ENCODE results near the gene CAMKMT.

DNA sequence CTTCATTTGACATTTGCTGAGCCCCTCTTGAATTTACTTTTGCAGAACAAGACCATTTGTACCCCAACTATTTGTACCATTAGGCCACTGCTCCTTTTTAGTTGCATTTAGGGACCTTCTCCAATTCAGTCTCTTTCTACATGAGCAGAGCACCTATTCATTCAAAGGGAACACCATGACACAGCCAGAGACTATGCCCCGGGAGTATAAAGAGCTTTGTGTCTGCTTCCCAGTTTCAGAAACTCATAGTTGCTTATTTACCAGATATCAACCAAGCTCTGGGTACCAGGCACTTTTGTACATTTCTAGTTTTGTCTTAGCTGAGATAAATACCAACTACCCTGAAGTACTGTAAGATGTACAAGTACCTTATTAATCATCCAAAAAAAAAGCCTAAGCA, 310.7 kb downstream of the CAMKMT start:
- TF ChIP-seq, protein P1, sequence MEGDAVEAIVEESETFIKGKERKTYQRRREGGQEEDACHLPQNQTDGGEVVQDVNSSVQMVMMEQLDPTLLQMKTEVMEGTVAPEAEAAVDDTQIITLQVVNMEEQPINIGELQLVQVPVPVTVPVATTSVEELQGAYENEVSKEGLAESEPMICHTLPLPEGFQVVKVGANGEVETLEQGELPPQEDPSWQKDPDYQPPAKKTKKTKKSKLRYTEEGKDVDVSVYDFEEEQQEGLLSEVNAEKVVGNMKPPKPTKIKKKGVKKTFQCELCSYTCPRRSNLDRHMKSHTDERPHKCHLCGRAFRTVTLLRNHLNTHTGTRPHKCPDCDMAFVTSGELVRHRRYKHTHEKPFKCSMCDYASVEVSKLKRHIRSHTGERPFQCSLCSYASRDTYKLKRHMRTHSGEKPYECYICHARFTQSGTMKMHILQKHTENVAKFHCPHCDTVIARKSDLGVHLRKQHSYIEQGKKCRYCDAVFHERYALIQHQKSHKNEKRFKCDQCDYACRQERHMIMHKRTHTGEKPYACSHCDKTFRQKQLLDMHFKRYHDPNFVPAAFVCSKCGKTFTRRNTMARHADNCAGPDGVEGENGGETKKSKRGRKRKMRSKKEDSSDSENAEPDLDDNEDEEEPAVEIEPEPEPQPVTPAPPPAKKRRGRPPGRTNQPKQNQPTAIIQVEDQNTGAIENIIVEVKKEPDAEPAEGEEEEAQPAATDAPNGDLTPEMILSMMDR (IDR thresholded peaks at IDR 0.05) = no peak
- no peak for TF ChIP-seq EP300 (IDR thresholded peaks at IDR 0.05)
- TF ChIP-seq POLR2A (IDR thresholded peaks at IDR 0.05) = no peak
